ENCODE results near the gene NRP2. TPM values are rescaled to one million over a fixed set of nuclear protein-coding genes. Genes with fewer than 3 reads are reported as not detected.

NRP2 gene
- total RNA-seq (2021; ENCODE audit: unreplicated experiment) (1.2 TPM), Bru-seq, nascent RNA (percentile 20 among the genes with signal in this experiment), BruChase-seq, experiment 1, labeled RNA remaining after a 6-hour chase (percentile 18 among the genes with signal in this experiment), BruChase-seq, experiment 2, labeled RNA remaining after a 2-hour chase (percentile 14 among the genes with signal in this experiment)
- 0.82 and 0.92 TPM in 2 replicates for polyA plus RNA-seq (2012)
- long read RNA-seq, result 0 reads

DNA sequence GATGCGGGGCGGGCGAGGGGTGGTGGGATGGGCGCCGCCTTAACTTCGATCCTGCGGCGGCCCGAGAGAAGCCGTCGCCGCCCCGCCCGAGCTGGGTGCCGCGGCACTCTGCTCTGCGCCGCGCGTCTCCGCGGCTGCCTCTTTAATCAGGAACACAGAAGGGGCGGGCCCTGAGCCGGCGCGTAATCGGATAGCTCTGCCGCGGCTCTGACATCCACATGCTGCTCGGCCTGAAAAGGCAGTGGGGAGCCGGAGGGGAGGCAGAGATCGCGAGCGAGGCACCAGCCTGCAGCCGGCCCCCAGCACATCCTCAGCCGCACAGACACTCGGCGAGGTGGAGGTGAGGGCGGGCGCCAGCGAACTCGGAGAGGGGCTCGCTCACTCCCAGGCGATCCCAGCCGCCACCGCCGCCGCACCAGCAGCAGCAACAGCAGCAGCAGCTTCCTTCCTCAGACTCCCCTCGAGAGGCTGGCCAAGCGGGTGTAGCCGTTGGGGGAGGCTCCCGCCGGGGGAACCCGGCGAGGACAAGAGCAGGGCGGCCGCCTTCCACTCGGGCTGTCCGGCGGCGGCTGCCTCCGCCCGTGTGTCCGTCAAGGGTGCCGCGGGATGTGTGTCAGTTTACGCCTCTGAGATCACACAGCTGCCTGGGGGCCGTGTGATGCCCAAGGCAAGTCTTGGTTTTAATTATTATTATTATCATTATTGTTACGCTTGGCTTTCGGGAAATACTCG lies at the start of gene NRP2:
Gene NRP2, plus strand, starts transcription at position 263 of the 732 bp plus-strand sequence. CDS start 790 bp downstream, outside the sequence.
- BruUV-seq (replicated peaks), result no TSS peak
- H3K79me2 ChIP-seq (ENCODE audit: insufficient read depth, low read length), result no peaks in the 10 kb centered on the region
- H3K27me3 ChIP-seq (ENCODE audit: insufficient read depth, low read length), result peaks cover 8% of the 10 kb centered on the region; the same call in 1 of the 2 replicates
- H2AFZ ChIP-seq (ENCODE audit: low read depth, low read length, poor library complexity, severe bottlenecking), result peak within 1 kb of the TSS; percentile 90
- peak within 1 kb of the TSS; percentile 47 for H3K9ac ChIP-seq (ENCODE audit: low read length)
- DNase-seq (ENCODE audit: low read depth, low spot score) (peak; percentile 21), ATAC-seq (peak; percentile 78)
- TF ChIP-seq YY1 (IDR thresholded peaks at IDR 0.05; ENCODE audit: extremely low read depth, insufficient replicate concordance, low read depth, low read length) (no peak), SIN3A (IDR thresholded peaks at IDR 0.05; ENCODE audit: low read depth) (0 out of 2 replicates have a peak, but pooled peaks have one; percentile 38), TCF7L2 (IDR thresholded peaks at IDR 0.05; ENCODE audit: borderline replicate concordance, extremely low read depth, insufficient read depth, insufficient read length) (peak; percentile 74)
- TF ChIP-seq, protein P1, sequence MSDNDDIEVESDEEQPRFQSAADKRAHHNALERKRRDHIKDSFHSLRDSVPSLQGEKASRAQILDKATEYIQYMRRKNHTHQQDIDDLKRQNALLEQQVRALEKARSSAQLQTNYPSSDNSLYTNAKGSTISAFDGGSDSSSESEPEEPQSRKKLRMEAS (IDR thresholded peaks at IDR 0.05), result peak; percentile 66; the same call in 1 of the 2 replicates
- POLR2A ChIA-PET, result no interaction called here
- CTCF ChIA-PET, result interaction anchor here (1.3 kb wide), 1 partner anchor 1422 kb away, joined by 4 read pairs; no protein-coding TSS in a partner anchor
- no peaks in the 10 kb centered on the region for H4K20me1 ChIP-seq (ENCODE audit: insufficient read depth)
- peak within 1 kb of the TSS; percentile 98 for H3K4me2 ChIP-seq (ENCODE audit: low read length)
- H3K4me3 ChIP-seq (replicated peaks in 1 of 2; ENCODE audit: low read depth in 1 of 2, low read length in 2 of 2), result peak within 1 kb of the TSS; percentile 50 to 72
- H3K36me3 ChIP-seq (ENCODE audit: control insufficient read depth in 1 of 2, insufficient read depth in 2 of 2, low read length in 2 of 2), result no peaks in the 10 kb centered on the region
- intact Hi-C loops (cut with micrococcal nuclease), result loop anchor here (10.0 kb wide), 1 partner anchor 1538 kb away; no protein-coding TSS in a partner anchor
- no peaks in the 10 kb centered on the region for H3K9me3 ChIP-seq (ENCODE audit: control insufficient read depth in 1 of 2, insufficient read depth in 1 of 2, low read depth in 1 of 2, low read length in 2 of 2)
- H3K4me1 ChIP-seq (ENCODE audit: control insufficient read depth in 1 of 2, insufficient read depth in 2 of 2, low read length in 2 of 2), result peaks cover 4 to 39% of the 10 kb centered on the region in 2 experiments; a peak in 3 of 4 replicates
- H3K27ac ChIP-seq (ENCODE audit: low read depth, low read length), result no peak within 1 kb of the TSS; the same call in 1 of the 2 replicates
- RAD21 ChIA-PET (ENCODE audit: low non-redundant PET in 1 of 2, low total read pairs in 2 of 2, uncharacterized antibody in 2 of 2, unreplicated experiment in 2 of 2), result no interaction called here
- no peaks in the 10 kb centered on the region for H3K9me2 ChIP-seq (ENCODE audit: insufficient read depth)

- CTCF ChIA-PET, result no interaction called here
- no peak for DNase-seq (ENCODE audit: low read depth, low spot score)
- H3K27ac ChIP-seq (ENCODE audit: low read depth, low read length), result no peak overlapping the region
- TF ChIP-seq FOSL1 (IDR thresholded peaks at IDR 0.05; ENCODE audit: low read depth), result no peak
- no peak for TF ChIP-seq ELF1 (IDR thresholded peaks at IDR 0.05; ENCODE audit: borderline replicate concordance, low read depth)
- TF ChIP-seq CBX3 (IDR thresholded peaks at IDR 0.05; ENCODE audit: low read depth), result no peak
- TF ChIP-seq YY1 (IDR thresholded peaks at IDR 0.05; ENCODE audit: extremely low read depth, insufficient replicate concordance, low read depth, low read length), result no peak
- no peak for TF ChIP-seq SP1 (IDR thresholded peaks at IDR 0.05; ENCODE audit: low read depth)
- TF ChIP-seq JUND (IDR thresholded peaks at IDR 0.05), result no peak
- no peak for TF ChIP-seq CTCF (IDR thresholded peaks at IDR 0.05 in 2 of 3, conservative IDR thresholded peaks at IDR 0.05 in 1 of 3; ENCODE audit: borderline replicate concordance in 1 of 3, insufficient read depth in 1 of 3, low read depth in 2 of 3, low read length in 2 of 3)
- TF ChIP-seq, protein P2, sequence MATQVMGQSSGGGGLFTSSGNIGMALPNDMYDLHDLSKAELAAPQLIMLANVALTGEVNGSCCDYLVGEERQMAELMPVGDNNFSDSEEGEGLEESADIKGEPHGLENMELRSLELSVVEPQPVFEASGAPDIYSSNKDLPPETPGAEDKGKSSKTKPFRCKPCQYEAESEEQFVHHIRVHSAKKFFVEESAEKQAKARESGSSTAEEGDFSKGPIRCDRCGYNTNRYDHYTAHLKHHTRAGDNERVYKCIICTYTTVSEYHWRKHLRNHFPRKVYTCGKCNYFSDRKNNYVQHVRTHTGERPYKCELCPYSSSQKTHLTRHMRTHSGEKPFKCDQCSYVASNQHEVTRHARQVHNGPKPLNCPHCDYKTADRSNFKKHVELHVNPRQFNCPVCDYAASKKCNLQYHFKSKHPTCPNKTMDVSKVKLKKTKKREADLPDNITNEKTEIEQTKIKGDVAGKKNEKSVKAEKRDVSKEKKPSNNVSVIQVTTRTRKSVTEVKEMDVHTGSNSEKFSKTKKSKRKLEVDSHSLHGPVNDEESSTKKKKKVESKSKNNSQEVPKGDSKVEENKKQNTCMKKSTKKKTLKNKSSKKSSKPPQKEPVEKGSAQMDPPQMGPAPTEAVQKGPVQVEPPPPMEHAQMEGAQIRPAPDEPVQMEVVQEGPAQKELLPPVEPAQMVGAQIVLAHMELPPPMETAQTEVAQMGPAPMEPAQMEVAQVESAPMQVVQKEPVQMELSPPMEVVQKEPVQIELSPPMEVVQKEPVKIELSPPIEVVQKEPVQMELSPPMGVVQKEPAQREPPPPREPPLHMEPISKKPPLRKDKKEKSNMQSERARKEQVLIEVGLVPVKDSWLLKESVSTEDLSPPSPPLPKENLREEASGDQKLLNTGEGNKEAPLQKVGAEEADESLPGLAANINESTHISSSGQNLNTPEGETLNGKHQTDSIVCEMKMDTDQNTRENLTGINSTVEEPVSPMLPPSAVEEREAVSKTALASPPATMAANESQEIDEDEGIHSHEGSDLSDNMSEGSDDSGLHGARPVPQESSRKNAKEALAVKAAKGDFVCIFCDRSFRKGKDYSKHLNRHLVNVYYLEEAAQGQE (IDR thresholded peaks at IDR 0.05; ENCODE audit: low read depth), result no peak
These were observed 48.3 kb upstream of the NRP2 start for GRCh38 chr2:205633994-205634393.

More at GRCh38 chr2:205633994-205634393, 48.3 kb upstream of the NRP2 start:
- no peaks in the 10 kb centered on the region for H3K9me2 ChIP-seq (ENCODE audit: insufficient read depth)
- no peak overlapping the region for H3K4me2 ChIP-seq (ENCODE audit: low read length)
- no peaks in the 10 kb centered on the region for H4K20me1 ChIP-seq (ENCODE audit: insufficient read depth)
- H2AFZ ChIP-seq (ENCODE audit: low read depth, low read length, poor library complexity, severe bottlenecking), result no peak overlapping the region
- H3K4me1 ChIP-seq (ENCODE audit: control insufficient read depth in 1 of 2, insufficient read depth in 2 of 2, low read length in 2 of 2), result no peaks in the 10 kb centered on the region
- POLR2A ChIA-PET, result no interaction called here
- H3K4me3 ChIP-seq (replicated peaks in 1 of 2; ENCODE audit: low read depth in 1 of 2, low read length in 2 of 2), result no peak overlapping the region
- H3K27me3 ChIP-seq (ENCODE audit: insufficient read depth, low read length), result peaks cover 23% of the 10 kb centered on the region
- no peaks in the 10 kb centered on the region for H3K36me3 ChIP-seq (ENCODE audit: control insufficient read depth in 1 of 2, insufficient read depth in 2 of 2, low read length in 2 of 2)
- H3K9me3 ChIP-seq (ENCODE audit: control insufficient read depth in 1 of 2, insufficient read depth in 1 of 2, low read depth in 1 of 2, low read length in 2 of 2), result no peaks in the 10 kb centered on the region
- BruUV-seq (replicated peaks), result no TSS peak
- no peaks in the 10 kb centered on the region for H3K79me2 ChIP-seq (ENCODE audit: insufficient read depth, low read length)
- intact Hi-C loops (cut with micrococcal nuclease), result no loop called here
- no peak for ATAC-seq
- RAD21 ChIA-PET (ENCODE audit: low non-redundant PET in 1 of 2, low total read pairs in 2 of 2, uncharacterized antibody in 2 of 2, unreplicated experiment in 2 of 2), result interaction anchor here in 1 of 2 experiments (0.6 kb wide), 1 partner anchor 456 kb away, joined by 4 read pairs; no protein-coding TSS in a partner anchor
- no peak overlapping the region for H3K9ac ChIP-seq (ENCODE audit: low read length)

All from HCT116 (cell line).